NCI-H510A (cell line): ENCODE measurements around the gene CXCL12.

Experiments used
- DNase-seq: peaks from one replicate; lab custom pipeline; 2025; lab: John Stamatoyannopoulos, UW

CXCL12 gene

GRCh38 chr10:44384601-44385025, 284 bp downstream of the CXCL12 start:
- DNase-seq: no peak

GRCh38 chr10:44383749-44384600, 922 bp downstream of the CXCL12 start:
- DNase-seq: no peak

GRCh38 chr10:44382981-44383748, 1.7 kb downstream of the CXCL12 start:
- no peak for DNase-seq

GRCh38 chr10:44382131-44382858, 2.6 kb downstream of the CXCL12 start:
- DNase-seq: no peak

GRCh38 chr10:44380829-44381600, 3.9 kb downstream of the CXCL12 start:
- no peak for DNase-seq

GRCh38 chr10:44379907-44380306, 5.0 kb downstream of the CXCL12 start:
- DNase-seq: no peak

- DNase-seq: no peak
These were observed 6.3 kb downstream of the CXCL12 start for GRCh38 chr10:44378626-44379025.

- no peak for DNase-seq
These were observed 7.1 kb downstream of the CXCL12 start for GRCh38 chr10:44377651-44378310.

- DNase-seq: no peak
These were observed 8.3 kb downstream of the CXCL12 start for GRCh38 chr10:44376472-44377099.

- DNase-seq: no peak
These were observed 10.7 kb downstream of the CXCL12 start for GRCh38 chr10:44374155-44374554.

- DNase-seq: no peak
These were observed 11.4 kb downstream of the CXCL12 start for GRCh38 chr10:44373341-44373995.

- no peak for DNase-seq
These were observed 12.7 kb downstream of the CXCL12 start for GRCh38 chr10:44372181-44372580.

- DNase-seq: no peak
These were observed 14.1 kb downstream of the CXCL12 start for GRCh38 chr10:44370731-44371248.

- DNase-seq: no peak
These were observed 15.0 kb downstream of the CXCL12 start for GRCh38 chr10:44369854-44370253.

GRCh38 chr10:44369296-44369695, 15.6 kb downstream of the CXCL12 start:
- DNase-seq: no peak

- DNase-seq: no peak
These were observed 16.3 kb downstream of the CXCL12 start for GRCh38 chr10:44368637-44369036.

- no peak for DNase-seq
These were observed 17.8 kb downstream of the CXCL12 start for GRCh38 chr10:44366941-44367630.

- no peak for DNase-seq
These were observed 20.3 kb downstream of the CXCL12 start for GRCh38 chr10:44364566-44364965.

- no peak for DNase-seq
These were observed 21.2 kb downstream of the CXCL12 start for GRCh38 chr10:44363716-44364115.
